HEK293 (cell line): Measurements from ENCODE around the gene RACK1.

Source experiments
- CTCF ChIP-seq: fragments of 450-650 bp; formaldehyde crosslinking; IDR thresholded peaks from 2 replicates; pipeline ENCODE4 v1.5.1; 2016; ENCODE audit warnings: missing biosample characterization, missing genetic modification characterization
- INSM2 ChIP-seq: fragments of 450-650 bp; formaldehyde crosslinking; IDR thresholded peaks from 2 replicates; pipeline ENCODE4 v1.5.1; 2016; ENCODE audit warnings: missing biosample characterization, missing genetic modification characterization
- PBX3 ChIP-seq: sonication (generic); formaldehyde crosslinking; IDR thresholded peaks from 2 replicates; pipeline ENCODE4 v1.8.1; 2022; ENCODE audit warnings: mild to moderate bottlenecking, moderate library complexity, missing genetic modification reagents
- ZBTB17 ChIP-seq: fragments of 450-650 bp; formaldehyde crosslinking; IDR thresholded peaks from 2 replicates; pipeline ENCODE4 v1.5.1; 2016; ENCODE audit warnings: missing biosample characterization, missing genetic modification characterization
- ZBTB48 ChIP-seq: fragments of 450-650 bp; formaldehyde crosslinking; IDR thresholded peaks from 2 replicates; pipeline ENCODE4 v1.5.1; 2016; ENCODE audit warnings: missing biosample characterization, missing genetic modification characterization
- ZBTB7A ChIP-seq: fragments of 450-650 bp; formaldehyde crosslinking; IDR thresholded peaks from 2 replicates; pipeline ENCODE4 v1.5.1; 2016; ENCODE audit warnings: low read depth, missing biosample characterization, missing genetic modification characterization
- ZEB2 ChIP-seq: fragments of 450-650 bp; formaldehyde crosslinking; IDR thresholded peaks from 2 replicates; pipeline ENCODE4 v1.5.1; 2016; ENCODE audit warnings: missing biosample characterization, missing genetic modification characterization
- ZNF175 ChIP-seq: fragments of 450-650 bp; formaldehyde crosslinking; IDR thresholded peaks from 2 replicates; pipeline ENCODE4 v1.5.1; 2016; ENCODE audit warnings: missing biosample characterization, missing genetic modification characterization
- ZNF280C ChIP-seq: fragments of 450-650 bp; formaldehyde crosslinking; IDR thresholded peaks from 2 replicates; pipeline ENCODE4 v1.5.1; 2016; ENCODE audit warnings: missing biosample characterization, missing genetic modification characterization
- ZNF416 ChIP-seq: fragments of 450-650 bp; formaldehyde crosslinking; IDR thresholded peaks from 2 replicates; pipeline ENCODE4 v1.5.1; 2016; ENCODE audit warnings: missing biosample characterization, missing genetic modification characterization
- ZNF501 ChIP-seq: fragments of 450-650 bp; formaldehyde crosslinking; IDR thresholded peaks from 2 replicates; pipeline ENCODE4 v1.5.1; 2016; ENCODE audit warnings: missing biosample characterization, missing genetic modification characterization
- ZNF560 ChIP-seq: fragments of 450-650 bp; formaldehyde crosslinking; IDR thresholded peaks from 2 replicates; pipeline ENCODE4 v1.5.1; 2017; ENCODE audit warnings: missing biosample characterization, missing genetic modification characterization, borderline replicate concordance

GRCh38 chr5:181221105-181221791, 22.5 kb downstream of the RACK1 start:
- TF ChIP-seq ZNF280C (tag by site-specific recombination): no peak
- no peak for TF ChIP-seq ZNF560 (tag by site-specific recombination)
- no peak for TF ChIP-seq CTCF (tag by site-specific recombination)
- no peak for TF ChIP-seq ZBTB7A (tag by site-specific recombination)
- TF ChIP-seq ZBTB17 (tag by site-specific recombination): no peak
- no peak for TF ChIP-seq ZBTB48 (tag by site-specific recombination)
- TF ChIP-seq PBX3 (CRISPR knock-in tag): no peak
- TF ChIP-seq ZNF501: no peak
- TF ChIP-seq ZNF175 (tag by site-specific recombination): no peak
- TF ChIP-seq ZEB2: no peak
- TF ChIP-seq INSM2 (tag by site-specific recombination): no peak
- TF ChIP-seq ZNF416 (tag by site-specific recombination): no peak
